Stimulated activated naive CD4-positive, alpha-beta T cell (primary cell): ENCODE results near the gene GABARAPL1.

Experiments used
- DNase-seq, 6 experiments: peaks; one replicate each; lab custom pipeline; 2025; lab: John Stamatoyannopoulos, UW

The GABARAPL1 gene

DNA sequence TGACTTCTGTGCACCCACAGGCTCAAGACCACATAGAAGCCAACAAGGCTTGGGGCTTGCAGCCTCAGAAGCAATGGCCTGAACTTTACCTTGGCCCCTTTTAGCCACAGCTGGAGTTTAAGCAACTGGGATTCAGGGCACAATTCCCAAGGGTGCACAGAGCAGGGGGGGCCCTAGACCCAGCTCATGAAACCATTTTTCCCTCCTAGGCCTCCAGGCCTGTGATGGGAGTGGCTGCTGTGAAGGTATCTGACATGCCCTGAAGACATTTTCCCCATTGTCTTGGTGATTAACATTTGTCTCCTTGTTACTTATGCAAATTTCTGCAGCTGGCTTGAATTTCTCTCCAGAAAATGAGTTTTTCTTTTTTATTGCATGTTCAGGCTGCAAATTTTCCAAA is 21.9 kb downstream of the GABARAPL1 start:
- DNase-seq = no peak

DNA sequence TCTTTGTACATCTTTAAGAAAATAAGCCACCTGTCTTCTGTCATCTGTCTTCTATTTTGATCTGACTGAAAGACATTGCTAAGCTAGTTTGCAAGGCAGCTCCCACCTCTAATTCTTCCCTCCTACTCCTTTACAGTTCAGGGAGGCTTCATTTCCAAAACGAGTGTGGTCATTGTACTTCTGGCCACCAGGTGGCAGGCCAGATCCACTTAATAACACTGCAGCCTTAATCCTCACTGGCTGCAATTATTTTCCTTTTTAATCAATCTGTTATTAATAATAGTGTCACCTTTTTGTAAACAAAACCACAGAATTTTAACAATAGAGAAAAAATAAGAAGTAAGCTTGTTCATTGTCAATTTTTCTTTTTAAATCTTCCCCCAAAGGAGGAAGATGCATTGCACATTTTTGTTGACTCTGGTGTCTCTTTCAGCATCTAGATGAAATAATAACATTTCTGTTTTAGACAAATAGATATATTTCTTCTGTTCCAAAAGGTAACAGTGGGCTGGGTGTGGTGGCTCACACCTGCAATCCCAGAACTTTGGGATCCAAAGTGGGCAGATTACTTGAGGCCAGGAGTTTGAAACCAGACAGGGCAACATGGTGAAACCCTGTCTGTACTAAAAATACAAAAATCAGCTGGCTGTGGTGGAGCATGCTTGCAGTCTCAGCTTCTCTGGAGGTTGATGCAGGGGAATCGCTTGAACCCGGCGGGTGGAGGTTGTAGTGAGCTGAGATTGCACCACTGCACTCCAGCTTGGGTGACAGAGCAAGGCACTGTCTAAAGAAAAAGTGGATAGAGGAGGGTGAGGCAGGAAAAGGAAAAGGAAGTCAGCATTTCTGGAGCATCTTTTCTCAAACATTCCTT is 23.3 kb downstream of the GABARAPL1 start:
- peak in 5 of 6 experiments; percentile 9 to 49 (median 25) for DNase-seq

DNA sequence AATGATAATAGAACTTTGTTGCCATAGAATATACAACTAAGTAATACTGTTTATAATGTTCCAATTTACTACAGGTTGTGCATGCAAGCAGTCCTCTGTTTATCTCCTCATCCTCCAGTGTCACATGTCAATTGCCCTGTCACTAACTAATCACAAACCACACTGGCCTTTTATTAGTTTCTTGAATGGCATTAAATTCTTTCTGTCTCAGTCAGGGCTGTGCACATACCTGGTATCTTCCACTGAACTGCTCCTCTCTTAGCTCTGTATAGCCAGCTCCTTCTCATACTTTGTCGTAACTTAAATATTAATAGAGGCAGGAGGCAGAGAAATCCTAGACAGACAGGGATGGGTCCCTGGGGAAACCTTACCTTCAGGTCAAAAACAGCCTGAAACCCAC is 24.0 kb downstream of the GABARAPL1 start:
- no peak for DNase-seq

DNA sequence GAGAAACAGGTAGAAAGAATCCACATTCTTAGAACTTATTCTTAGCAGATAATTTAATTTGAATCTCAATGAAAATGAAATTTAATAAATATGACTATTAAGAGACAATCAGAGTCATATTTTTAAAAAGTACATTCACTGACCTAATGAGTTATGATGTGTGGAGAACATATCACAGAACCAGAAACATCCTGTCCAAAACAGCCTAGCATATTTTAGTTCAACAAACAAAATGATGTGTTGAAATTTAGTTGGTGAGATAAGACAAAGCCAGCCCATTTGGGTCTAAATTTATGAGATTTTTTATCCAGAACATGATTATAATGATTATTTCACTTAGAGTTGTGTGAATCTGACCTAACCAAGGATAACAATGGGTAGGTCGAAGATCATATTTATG is 25.8 kb downstream of the GABARAPL1 start:
- DNase-seq = no peak

DNA sequence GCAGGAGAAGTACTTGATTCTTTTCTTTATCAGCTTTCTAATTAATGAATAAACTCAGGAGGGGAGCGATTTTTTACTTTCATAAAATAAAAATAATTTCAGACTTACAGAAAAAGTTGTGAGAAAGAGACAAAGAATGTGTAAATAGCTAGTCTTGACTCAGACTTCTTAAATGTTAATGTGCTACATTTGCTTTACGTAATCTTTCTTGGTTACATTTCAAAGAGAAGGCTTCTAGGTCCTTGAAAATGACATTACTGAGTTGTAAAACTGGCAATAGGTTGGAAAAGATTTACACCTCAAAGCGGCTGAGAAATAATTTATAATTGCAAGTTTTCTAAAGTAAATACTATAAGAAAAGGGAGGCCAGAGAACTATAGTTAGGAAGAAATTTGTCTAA is 28.6 kb downstream of the GABARAPL1 start:
- no peak for DNase-seq

DNA sequence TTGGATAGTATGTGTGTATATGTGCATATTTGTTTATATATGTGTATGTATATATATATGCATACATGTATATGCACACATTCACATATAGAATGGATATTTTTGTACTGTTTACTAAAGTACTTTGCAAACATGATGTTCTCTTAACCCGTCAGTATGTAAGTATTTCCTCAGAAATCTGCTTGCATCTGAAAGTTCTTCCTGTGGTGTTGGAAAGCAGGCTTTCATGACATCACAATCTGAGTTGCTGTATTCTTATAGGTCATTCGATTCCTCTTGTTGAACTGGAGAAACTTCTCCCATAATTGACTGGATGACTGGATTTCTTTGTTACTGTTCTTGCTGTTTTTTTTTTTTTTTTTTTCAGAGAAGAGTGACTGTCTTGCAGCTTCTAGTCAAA is 29.1 kb downstream of the GABARAPL1 start:
- no peak for DNase-seq

DNA sequence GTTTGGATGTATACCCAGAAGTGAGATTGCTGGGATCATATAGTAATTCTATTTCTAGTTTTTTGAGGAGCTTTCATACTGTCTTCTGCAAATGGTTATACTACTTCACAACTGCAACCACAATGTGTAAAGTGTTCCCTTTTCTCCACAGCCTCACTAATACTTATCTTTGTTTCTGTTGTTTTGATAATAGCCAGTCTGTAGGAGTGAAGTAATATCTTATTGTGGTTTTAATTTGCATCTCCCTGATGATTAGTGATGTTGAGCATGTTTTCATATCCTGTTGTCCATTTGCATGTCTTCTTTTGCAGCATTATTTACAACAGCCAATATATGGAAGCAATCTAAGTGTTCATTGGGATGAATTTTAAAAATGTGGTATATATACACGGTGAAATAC is 29.9 kb downstream of the GABARAPL1 start:
- no peak for DNase-seq

DNA sequence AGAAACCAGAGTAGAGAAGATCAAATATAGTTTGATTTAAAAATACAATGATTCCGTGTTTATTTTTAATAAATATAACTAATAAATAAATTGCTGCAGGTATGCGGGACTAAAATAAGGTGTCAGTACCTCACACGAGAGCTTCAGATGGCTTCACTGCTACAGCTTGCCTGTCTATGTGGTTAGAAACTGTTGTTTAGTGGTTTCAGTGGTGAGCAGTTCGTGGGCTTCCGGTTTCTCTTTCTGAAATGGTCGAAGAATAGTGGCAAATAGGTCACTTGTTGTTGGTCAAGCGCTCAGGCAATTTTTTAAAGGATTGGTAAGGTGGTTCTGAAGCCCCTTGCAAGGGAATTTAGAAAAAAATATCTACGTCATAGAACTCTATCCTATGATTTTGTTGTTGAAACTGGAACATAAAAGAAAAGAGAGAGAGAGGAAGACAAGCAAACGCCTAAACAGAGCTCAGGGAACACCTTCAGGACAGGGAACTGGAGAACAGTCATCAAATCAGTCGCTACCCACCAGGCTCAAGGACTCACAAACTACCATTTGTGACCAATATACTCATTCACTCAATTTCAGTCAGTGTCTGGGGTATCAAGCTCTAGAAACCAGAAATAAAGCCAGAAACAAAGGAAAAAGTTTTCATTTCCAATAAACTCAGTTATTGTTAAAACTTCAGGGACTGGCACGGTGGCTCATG is 31.3 kb downstream of the GABARAPL1 start:
- DNase-seq = no peak

DNA sequence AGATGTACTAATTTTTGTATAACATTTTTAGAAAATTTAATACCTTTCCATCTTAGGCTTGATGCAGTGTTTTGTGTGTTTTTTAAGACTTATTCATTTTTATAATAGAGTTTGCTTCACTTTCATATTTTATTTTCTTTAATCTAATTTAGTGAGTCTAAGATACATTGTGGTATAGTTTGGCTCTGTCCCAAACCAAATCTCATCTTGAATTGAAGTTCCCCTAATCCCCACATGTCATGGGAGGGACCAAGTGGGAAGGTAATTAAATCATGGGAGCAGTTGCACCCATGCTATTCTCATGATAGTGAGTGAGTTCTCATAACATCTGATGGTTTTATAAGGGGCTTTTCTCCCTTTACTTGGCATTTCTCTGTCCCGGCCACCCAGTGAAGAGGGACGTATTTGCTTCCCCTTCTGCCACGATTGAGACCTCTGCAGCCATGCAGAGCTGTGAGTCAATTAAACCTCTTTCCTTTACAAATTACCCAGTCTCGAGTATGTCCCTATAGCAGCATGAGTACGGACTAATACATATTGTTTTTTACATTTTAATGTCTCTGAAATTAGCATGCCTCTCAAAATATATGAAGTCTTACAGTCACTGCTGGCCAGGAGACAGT is 34.9 kb downstream of the GABARAPL1 start:
- DNase-seq = no peak

DNA sequence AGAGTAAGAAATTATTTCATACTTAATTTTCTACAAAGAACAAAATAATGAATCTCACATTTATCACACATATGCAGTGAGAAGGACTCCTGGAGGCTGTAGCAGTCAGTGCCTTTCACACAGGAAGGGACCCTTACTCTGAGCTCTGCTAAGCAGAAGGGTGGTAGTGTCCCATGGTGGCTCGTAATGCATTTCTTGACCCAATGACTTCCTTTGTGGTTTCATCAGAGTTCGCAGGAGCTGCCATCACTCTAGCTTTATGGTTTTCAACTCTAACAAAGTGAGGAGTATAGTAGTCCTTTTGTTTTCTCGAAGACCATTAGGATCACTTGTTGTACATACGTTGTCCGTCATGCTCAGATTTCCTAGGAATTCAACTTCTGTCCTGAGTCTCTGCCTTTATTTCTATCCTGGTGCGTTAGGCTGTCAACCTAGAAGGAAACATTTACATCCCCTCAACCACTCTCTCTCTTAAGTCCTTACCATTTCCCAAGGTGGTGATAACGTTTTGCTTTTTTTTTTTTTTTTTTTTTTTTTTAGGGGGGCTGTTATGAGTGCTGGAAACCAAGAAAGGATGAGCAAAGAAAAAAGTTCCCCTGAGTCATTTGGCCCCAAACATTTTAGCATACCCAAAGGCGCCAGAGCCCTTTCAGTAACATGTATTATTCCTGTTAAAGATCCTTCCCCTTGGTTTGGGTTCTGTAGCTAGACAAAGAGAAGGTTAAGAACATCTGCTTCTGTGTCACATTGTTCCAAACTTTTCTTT is 37.2 kb downstream of the GABARAPL1 start:
- DNase-seq = no peak

DNA sequence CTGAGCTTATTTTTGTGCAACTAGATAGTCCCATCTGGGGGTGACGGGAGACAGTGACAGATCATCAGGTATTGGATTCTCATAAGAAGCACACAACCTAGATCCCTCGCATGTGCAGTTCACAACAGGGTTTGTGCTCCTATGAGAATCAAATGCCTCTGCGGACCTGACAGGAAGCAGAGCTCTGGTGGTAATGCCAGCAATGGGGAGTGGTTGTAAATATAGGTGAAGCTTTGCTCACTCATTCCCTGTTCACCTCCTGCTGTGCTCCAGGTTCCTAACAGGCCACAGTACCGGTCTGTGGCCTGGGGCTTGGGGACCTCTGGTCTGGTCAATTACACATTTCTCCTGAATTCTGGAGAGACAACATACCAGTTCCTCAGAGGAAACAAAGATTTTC is 39.0 kb downstream of the GABARAPL1 start:
- no peak for DNase-seq

DNA sequence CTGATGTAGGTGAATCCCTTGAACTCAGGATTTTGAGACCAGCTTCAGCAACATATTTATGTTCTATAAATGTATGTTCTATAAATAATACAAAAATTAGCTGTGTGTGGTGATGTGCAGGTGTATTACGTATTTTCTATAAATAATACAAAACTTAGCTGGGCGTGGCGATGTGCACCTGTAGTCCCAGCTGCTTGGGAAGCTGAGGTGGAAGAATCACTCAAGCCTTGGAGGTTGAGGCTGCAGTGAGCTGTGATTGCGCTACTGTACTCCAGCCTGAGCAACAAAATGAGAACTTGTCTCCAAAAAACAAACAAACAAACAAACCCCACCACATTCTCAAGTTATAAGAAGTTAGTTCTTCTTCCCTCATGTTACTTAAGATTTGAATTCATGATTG is 39.5 kb downstream of the GABARAPL1 start:
- DNase-seq = no peak

DNA sequence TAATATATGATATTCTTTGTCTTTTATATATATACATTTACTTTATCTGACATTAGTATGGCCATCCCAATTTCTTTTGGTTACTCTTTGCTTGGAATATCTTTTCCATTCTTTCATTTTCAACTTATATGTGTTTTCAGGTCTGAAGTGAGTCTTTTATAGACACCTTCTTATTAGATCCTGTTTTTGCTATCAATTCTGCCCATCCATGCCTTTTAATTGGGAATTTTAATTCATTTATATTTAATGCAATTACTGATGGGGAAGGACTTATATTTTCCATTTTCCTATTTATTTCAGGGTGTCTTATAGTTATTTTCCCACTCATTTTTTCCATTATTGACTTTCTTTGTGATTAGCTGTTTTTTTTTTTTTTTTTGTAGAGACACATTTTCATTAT is 43.4 kb downstream of the GABARAPL1 start:
- no peak for DNase-seq

DNA sequence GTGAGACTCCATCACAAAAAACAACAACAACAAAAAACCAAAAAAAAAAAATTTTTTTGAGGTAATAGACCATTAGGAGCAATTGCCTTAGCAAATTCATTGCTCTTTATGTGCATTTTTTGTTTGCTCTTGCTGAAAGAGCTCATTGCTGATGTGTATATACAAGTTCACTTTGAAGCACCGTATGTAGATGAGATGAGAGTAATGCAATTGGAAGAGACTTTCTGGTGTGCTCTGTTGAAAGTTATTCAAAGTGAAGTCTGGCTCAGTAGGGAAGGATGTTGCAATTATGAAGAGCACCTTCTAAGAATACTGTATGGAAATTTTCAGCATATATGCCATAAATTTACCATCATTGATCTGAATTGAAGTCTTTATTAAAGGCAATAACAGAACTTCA is 48.2 kb downstream of the GABARAPL1 start:
- DNase-seq = no peak

DNA sequence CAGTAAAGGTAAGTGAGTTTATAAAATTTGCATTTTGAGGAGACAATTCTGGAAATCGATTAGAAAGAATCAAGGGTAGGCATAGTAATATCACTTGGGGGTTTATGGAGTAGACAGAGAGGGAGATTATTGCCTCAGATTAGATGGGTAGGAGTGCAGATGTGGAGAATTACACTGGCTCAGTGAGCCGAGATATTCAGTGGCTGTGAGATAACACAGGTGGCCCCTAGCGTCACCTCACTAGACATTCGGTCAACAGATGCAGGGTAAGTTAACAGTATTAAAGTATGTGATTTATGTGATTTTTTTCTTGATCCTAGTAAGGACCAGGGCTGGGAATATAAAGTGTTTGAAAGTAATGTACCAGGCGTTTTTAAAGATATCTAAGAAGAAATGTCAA is 55.4 kb downstream of the GABARAPL1 start:
- no peak for DNase-seq

DNA sequence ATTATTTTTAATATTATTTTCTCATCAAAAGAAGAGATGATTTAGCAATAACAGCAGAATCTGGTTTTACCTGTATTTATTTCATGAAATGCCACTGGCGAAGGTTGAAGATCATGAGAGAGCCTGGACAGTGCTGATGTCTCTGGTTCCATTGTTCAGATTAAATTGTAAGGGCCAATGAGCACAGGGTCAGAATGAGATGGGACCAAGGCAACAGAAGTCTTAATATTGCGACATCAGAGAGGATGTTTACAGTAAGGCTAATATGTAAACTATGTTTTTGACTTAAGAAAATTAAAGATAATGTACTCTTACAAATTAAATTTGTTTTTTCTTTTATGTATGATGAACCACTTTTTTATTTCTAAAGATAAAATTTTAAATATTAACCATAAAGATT is 59.8 kb downstream of the GABARAPL1 start:
- DNase-seq = no peak
